GM12878 (cell line): Measurements from ENCODE around the gene ABCD4. TPM values are rescaled to one million over a fixed set of nuclear protein-coding genes. Genes with fewer than 3 reads are reported as not detected.
"Not testable (repeated sequence)": the region's sequence is repeated elsewhere in the genome, so short reads cannot be mapped to it uniquely, and the experiment has no call there.

Experiments
- ATAC-seq: fragments of 200-7000 bp; cut with Tn5 transposase; 3 replicates; pipeline ENCODE4 v1.9.1; 2020; ENCODE audit warnings: mild to moderate bottlenecking, moderate library complexity
- BruUV-seq: library from RNA; stranded (reverse); fragments of 400-500 nt; replicated peaks from 2 replicates; lab custom pipeline; 2021; lab: Mats Ljungman, UMichigan
- CTCF ChIA-PET: fragments of 300-600 bp; sonication (Branson Sonifier 250); formaldehyde crosslinking; extraction: SDS; loops from one replicate; lab custom pipeline; 2021; ENCODE audit warnings: inconsistent platforms; lab: Yijun Ruan, JAX
- POLR2A ChIA-PET: fragments of 350-600 bp; formaldehyde crosslinking; extraction: SDS; loops from one replicate; lab custom pipeline; 2021; ENCODE audit warnings: inconsistent platforms; lab: Charles Lee
- RAD21 ChIA-PET: fragments of 300-600 bp; sonication (Branson Sonifier 250); formaldehyde crosslinking; loops from one replicate; lab custom pipeline; 2023; ENCODE audit warnings: antibody characterized with exemption; ENCODE audit not compliant: unreplicated experiment; lab: Charles Lee
- SMC1A ChIA-PET: fragments of 300-600 bp; sonication (Branson Sonifier 250); formaldehyde crosslinking; loops from one replicate; lab custom pipeline; 2023; ENCODE audit not compliant: unreplicated experiment, uncharacterized antibody; lab: Charles Lee
- DNase-seq: peaks from one replicate; pipeline ENCODE4 v3.0.0-alpha.2; 2011; ENCODE audit warnings: low read depth, low spot score
- FAIRE-seq: peaks from 3 replicates; lab custom pipeline; 2011; peaks lifted over from hg19 to GRCh38; lab: Jason Lieb, UNC
- H2AFZ ChIP-seq: 2 replicates; pipeline ENCODE4 v1.6.0; 2011; ENCODE audit warnings: low read depth, low read length, control low read depth; ENCODE audit not compliant: control insufficient read depth
- H3K27ac ChIP-seq: 2 replicates; pipeline ENCODE4 v1.5.1; 2011; ENCODE audit warnings: control low read depth; ENCODE audit not compliant: control insufficient read depth, insufficient read depth
- H3K27me3 ChIP-seq, 2 experiments: replicated peaks in 1 of 2; 2 replicates each; pipeline versions ENCODE4 v1.6.0 to v1.6.1; 2011; ENCODE audit warnings: low read length in 1 of 2; ENCODE audit not compliant: control insufficient read depth in 2 of 2, insufficient read depth in 2 of 2
- H3K36me3 ChIP-seq, 2 experiments: 2 replicates each; pipeline ENCODE4 v1.5.1; 2011; ENCODE audit warnings: low read length in 1 of 2; ENCODE audit not compliant: control insufficient read depth in 2 of 2, insufficient read depth in 2 of 2
- H3K4me1 ChIP-seq: 2 replicates; pipeline ENCODE4 v1.6.1; 2011; ENCODE audit warnings: mild to moderate bottlenecking, low read length, moderate library complexity, mixed read lengths; ENCODE audit not compliant: control insufficient read depth, insufficient read depth
- H3K4me2 ChIP-seq: 2 replicates; pipeline ENCODE4 v1.6.0; 2011; ENCODE audit warnings: control low read depth; ENCODE audit not compliant: control insufficient read depth, insufficient read depth
- H3K4me3 ChIP-seq: fragments of 200-600 bp; sonication (generic); 2 replicates; pipeline ENCODE4 v1.5.1; 2016
- H3K79me2 ChIP-seq: 2 replicates; pipeline ENCODE4 v1.6.0; 2011; ENCODE audit warnings: low read length; ENCODE audit not compliant: control insufficient read depth, insufficient read depth
- H3K9ac ChIP-seq: 2 replicates; pipeline ENCODE4 v1.8.0; 2011; ENCODE audit warnings: low read length, control low read depth, mixed read lengths; ENCODE audit not compliant: control insufficient read depth, insufficient read depth
- H3K9me3 ChIP-seq: replicated peaks from 3 replicates; pipeline ENCODE4 v1.5.1; 2011; ENCODE audit warnings: mild to moderate bottlenecking, low read length; ENCODE audit not compliant: control insufficient read depth, insufficient read depth
- H4K20me1 ChIP-seq: 2 replicates; pipeline ENCODE4 v1.6.0; 2011; ENCODE audit not compliant: control insufficient read depth, insufficient read depth
- EED ChIP-seq: sonication (generic); IDR thresholded peaks from 2 replicates; pipeline ENCODE4 v1.6.1; 2016; ENCODE audit warnings: antibody characterized with exemption, low read depth
- HCFC1 ChIP-seq: fragments of 150-350 bp; IDR thresholded peaks from 2 replicates; pipeline ENCODE4 v1.6.1; 2014; ENCODE audit warnings: low read length
- HSF1 ChIP-seq: fragments of 150-350 bp; IDR thresholded peaks from 2 replicates; pipeline ENCODE4 v1.6.1; 2014; ENCODE audit warnings: mild to moderate bottlenecking, low read depth, low read length
- MTA2 ChIP-seq: fragments of 450-650 bp; IDR thresholded peaks from 2 replicates; pipeline ENCODE4 v1.6.1; 2016; ENCODE audit warnings: low read depth, mild to moderate bottlenecking, moderate library complexity
- WGBS: methylation state at CpG from one replicate; pipeline ENCODE4 v1.1.6; 2016; ENCODE audit warnings: low lambda C conversion rate; ENCODE audit not compliant: insufficient replicate concordance, insufficient coverage; ENCODE audit errors: missing lambda C conversion rate; 5-methylcytosine and 5-hydroxymethylcytosine counted together
- in situ Hi-C: fragments of 300-500 bp; cut with MboI; formaldehyde crosslinking; loops from 9 replicates; pipeline ENCODE4 v1.14.3; 2018; ENCODE audit warnings: mixed read lengths
- intact Hi-C: fragments of 100-400 bp; cut with micrococcal nuclease; formaldehyde crosslinking; loops from one replicate; pipeline ENCODE4 v1.14.2; 2022; ENCODE audit not compliant: unreplicated experiment
- polyA plus RNA-seq, 11 experiments: library from polyadenylated mRNA; depleted of rRNA in 4 of 11; unstranded in 6 of 11; stranded (reverse) in 5 of 11; fragments of >200 nt; fragmentation: Nextera tagmentation in 4 of 11; fragmentation: Illumina TruSeq in 1 of 11; extraction: Ambion mirVana in 4 of 11; extraction: Trizol in 1 of 11; gene quantifications; 1 replicate in 1 of 11; 2 replicates in 10 of 11; pipeline versions ENCODE4 v1.2.1 to v1.2.3, GENCODE V29; 2011 to 2016; ENCODE audit warnings: inconsistent platforms in 2 of 11, missing spikeins in 2 of 11, low read depth in 1 of 11
- total RNA-seq, 4 experiments: library from RNA; depleted of rRNA in 3 of 4; stranded (reverse); fragments of >200 nt in 3 of 4; fragmentation: Illumina TruSeq in 1 of 4; extraction: Trizol in 1 of 4; gene quantifications; 2 replicates each; pipeline versions ENCODE4 v1.2.1 to v1.2.3, GENCODE V29; 2013 to 2021
- TF ChIP-seq, protein P1 (sequence below): fragments of 450-650 bp; IDR thresholded peaks from 2 replicates; pipeline ENCODE4 v1.6.1; 2016; ENCODE audit warnings: mild to moderate bottlenecking

Gene ABCD4
- total and polyA plus RNA-seq, 10 of the 15 experiments (the other 5 are each of a cell fraction or from before 2014, with no cell fraction given): 5.7 to 29.5 (median 23.4) TPM

DNA sequence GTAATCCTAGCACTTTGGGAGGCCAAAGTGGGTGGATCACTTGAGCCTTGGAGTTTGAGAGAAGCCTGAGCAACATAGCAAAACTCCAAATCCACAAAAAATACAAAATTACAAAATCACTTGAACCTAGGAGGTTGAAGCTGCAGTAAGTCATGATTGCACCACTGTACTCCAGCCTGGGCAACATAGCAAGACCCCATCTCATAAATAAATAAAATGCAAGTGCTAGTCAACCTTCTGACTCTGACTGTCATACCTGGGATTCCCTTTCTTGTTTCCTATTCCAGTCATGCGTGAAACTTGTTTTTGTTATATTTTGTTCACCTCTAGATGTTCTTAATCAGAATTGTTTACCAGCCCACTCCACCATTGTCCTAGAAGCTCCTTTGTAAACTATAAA, 31.4 kb downstream of the ABCD4 start (continued):
- TF ChIP-seq, protein P1, sequence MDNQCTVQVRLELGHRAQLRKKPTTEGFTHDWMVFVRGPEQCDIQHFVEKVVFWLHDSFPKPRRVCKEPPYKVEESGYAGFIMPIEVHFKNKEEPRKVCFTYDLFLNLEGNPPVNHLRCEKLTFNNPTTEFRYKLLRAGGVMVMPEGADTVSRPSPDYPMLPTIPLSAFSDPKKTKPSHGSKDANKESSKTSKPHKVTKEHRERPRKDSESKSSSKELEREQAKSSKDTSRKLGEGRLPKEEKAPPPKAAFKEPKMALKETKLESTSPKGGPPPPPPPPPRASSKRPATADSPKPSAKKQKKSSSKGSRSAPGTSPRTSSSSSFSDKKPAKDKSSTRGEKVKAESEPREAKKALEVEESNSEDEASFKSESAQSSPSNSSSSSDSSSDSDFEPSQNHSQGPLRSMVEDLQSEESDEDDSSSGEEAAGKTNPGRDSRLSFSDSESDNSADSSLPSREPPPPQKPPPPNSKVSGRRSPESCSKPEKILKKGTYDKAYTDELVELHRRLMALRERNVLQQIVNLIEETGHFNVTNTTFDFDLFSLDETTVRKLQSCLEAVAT: no peak
- TF ChIP-seq, all 136 proteins: peak for 0

DNA sequence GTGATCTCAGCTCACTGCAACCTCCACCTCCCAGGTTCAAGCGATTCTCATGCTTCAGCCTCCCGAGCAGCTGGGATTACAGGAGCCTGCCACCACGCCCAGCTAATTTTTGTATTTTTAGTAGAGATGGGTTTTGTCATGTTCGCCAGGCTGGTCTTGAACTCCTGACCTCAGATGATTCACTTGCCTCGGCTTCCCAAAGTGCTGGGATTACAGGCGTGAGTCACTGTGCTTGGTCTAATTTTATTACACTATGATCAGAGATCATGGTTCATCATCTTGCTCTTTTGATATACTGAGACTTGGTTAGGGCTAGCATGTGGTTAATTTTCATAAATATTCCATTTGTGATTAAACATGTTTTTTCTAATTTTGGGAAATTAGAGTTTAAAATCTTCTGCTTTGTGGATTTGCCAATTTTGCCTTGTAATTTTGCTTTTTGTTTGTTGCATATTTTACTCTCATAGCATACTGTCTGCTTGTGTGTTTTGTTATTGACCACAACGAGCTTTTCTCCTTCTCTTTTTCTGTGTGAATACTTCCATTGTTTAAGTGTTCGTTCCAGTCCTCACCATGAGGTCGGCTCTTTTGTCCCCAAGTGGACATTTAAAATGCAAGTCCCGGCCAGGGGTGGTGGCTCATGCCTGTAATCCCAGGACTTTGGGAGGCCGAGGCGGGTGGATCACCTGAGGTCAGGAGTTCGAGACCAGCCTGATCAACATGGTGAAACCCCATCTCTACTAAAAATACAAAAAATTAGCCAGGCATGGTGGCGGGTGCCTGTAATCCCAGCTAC, 32.2 kb downstream of the ABCD4 start:
- H4K20me1 ChIP-seq, FAIRE-seq, H3K36me3 ChIP-seq, H3K27me3 ChIP-seq, H3K4me1 ChIP-seq, POLR2A ChIA-PET, H3K79me2 ChIP-seq, intact Hi-C loops, H3K27ac ChIP-seq, H3K9ac ChIP-seq, BruUV-seq, H2AFZ ChIP-seq, RAD21 ChIA-PET, in situ Hi-C loops, DNase-seq, H3K4me2 ChIP-seq, H3K9me3 ChIP-seq, H3K4me3 ChIP-seq, ATAC-seq: not testable (repeated sequence)
- ChIA-PET SMC1A (interaction anchor here (1.1 kb wide), 1 partner anchor 55 kb away, joined by 3 read pairs; no protein-coding TSS in a partner anchor), CTCF (interaction anchor here (0.6 to 1.4 kb wide), 5 partner anchors 10 to 51 kb away, joined by 3 to 6 read pairs (median 3); no protein-coding TSS in a partner anchor)
- WGBS: 44% methylated on average over 14 of the region's 14 CpGs

DNA sequence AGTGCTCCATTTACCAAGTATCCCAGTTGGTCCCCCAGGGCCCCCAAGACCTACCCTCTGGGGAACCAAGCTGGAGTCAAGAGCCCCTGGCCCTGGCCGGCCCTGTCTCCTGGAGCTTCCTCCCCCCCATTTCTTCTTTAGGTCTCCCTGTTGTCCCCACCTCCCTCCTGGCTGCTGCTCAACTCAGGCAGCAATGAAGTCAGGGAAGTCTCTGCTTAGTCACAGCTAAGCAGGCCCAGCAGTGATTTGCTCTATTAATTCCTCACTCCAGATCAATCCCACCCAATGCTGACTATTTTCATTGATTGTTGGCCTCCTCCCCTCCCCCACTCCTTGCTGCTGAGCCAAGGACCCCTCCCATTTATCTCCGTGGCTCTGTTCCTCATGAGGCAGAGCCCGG, 35.1 kb downstream of the ABCD4 start:
- ChIA-PET CTCF (interaction anchor here (0.6 to 1.6 kb wide), 3 partner anchors 9 to 419 kb away, joined by 3 to 6 read pairs (median 5); no protein-coding TSS in a partner anchor), POLR2A (no interaction called here), RAD21 (no interaction called here), SMC1A (no interaction called here)
- no peak for DNase-seq
- H3K9me3 ChIP-seq: no peaks in the 10 kb centered on the region
- intact Hi-C loops (no loop called here), in situ Hi-C loops (no loop called here)
- no peaks in the 10 kb centered on the region for H3K36me3 ChIP-seq
- no peaks in the 10 kb centered on the region for H3K4me1 ChIP-seq
- H2AFZ ChIP-seq: no peak overlapping the region
- no peak for ATAC-seq
- no peaks in the 10 kb centered on the region for H4K20me1 ChIP-seq
- H3K9ac ChIP-seq: no peak overlapping the region
- FAIRE-seq: no peak
- no peaks in the 10 kb centered on the region for H3K79me2 ChIP-seq
- H3K27ac ChIP-seq: no peak overlapping the region
- no peak overlapping the region for H3K4me3 ChIP-seq
- TF ChIP-seq MTA2 (no peak), HSF1 (no peak), EED (no peak), HCFC1 (no peak)
- 53% methylated on average over 3 of the region's 3 CpGs for WGBS
- no peaks in the 10 kb centered on the region; a peak in 2 of 4 replicates for H3K27me3 ChIP-seq
- BruUV-seq: no TSS peak
- no peak overlapping the region for H3K4me2 ChIP-seq
